Neural cell (in vitro differentiated cells): Measurements from ENCODE around the gene METTL8. TPM values are rescaled to one million over a fixed set of nuclear protein-coding genes. Genes with fewer than 3 reads are reported as not detected.

Source experiments
- H2AFZ ChIP-seq: fragments of 200-600, 300-800 bp; sonication (generic), shearing (Covaris generic); 2 replicates; pipeline ENCODE4 v1.6.0; 2014; ENCODE audit warnings: low read depth, mild to moderate bottlenecking, antibody characterized with exemption, low read length, moderate library complexity
- H3F3A ChIP-seq: fragments of 200-600 bp; shearing (Covaris generic); 2 replicates; pipeline ENCODE4 v1.6.1; 2016; ENCODE audit warnings: mild to moderate bottlenecking, moderate library complexity, mixed read lengths, antibody characterized with exemption, low read length; ENCODE audit not compliant: insufficient read depth, poor library complexity, severe bottlenecking
- H3K27ac ChIP-seq: fragments of 200-600, 300-800 bp; sonication (generic), shearing (Covaris generic); 2 replicates; pipeline ENCODE4 v1.5.1; 2014; ENCODE audit warnings: mild to moderate bottlenecking, low read length, moderate library complexity
- H3K27me3 ChIP-seq: fragments of 300-800, 200-600 bp; sonication (generic), shearing (Covaris generic); 2 replicates; pipeline ENCODE4 v1.6.0; 2014; ENCODE audit warnings: mild to moderate bottlenecking, low read depth, low read length, moderate library complexity; ENCODE audit not compliant: insufficient read depth
- H3K36me3 ChIP-seq: fragments of 300-800, 200-600 bp; sonication (generic), shearing (Covaris generic); 2 replicates; pipeline ENCODE4 v1.5.1; 2014; ENCODE audit warnings: mild to moderate bottlenecking, antibody characterized with exemption, low read length, moderate library complexity; ENCODE audit not compliant: insufficient read depth
- H3K4me2 ChIP-seq: fragments of 300-800, 200-600 bp; sonication (generic), shearing (Covaris generic); 2 replicates; pipeline ENCODE4 v1.6.0; 2014; ENCODE audit warnings: mild to moderate bottlenecking, low read length
- H3K4me3 ChIP-seq: fragments of 300-800, 200-600 bp; sonication (generic), shearing (Covaris generic); 2 replicates; pipeline ENCODE4 v1.5.1; 2014; ENCODE audit warnings: mild to moderate bottlenecking, low read length, moderate library complexity
- H3K79me2 ChIP-seq: fragments of 200-600 bp; shearing (Covaris generic); replicated peaks from 2 replicates; pipeline ENCODE4 v1.6.0; 2014; ENCODE audit warnings: mild to moderate bottlenecking, low read length, moderate library complexity; ENCODE audit not compliant: insufficient read depth
- H3K9ac ChIP-seq: fragments of 300-800, 200-600 bp; sonication (generic), shearing (Covaris generic); 2 replicates; pipeline ENCODE4 v1.6.1; 2016; ENCODE audit warnings: mild to moderate bottlenecking, low read length, mixed read lengths
- H3K9me2 ChIP-seq: fragments of 200-600 bp; shearing (Covaris generic); 2 replicates; pipeline ENCODE4 v1.6.1; 2016; ENCODE audit warnings: mild to moderate bottlenecking, low read length, mixed read lengths; ENCODE audit not compliant: insufficient read depth
- H3K9me3 ChIP-seq: fragments of 200-600, 300-800 bp; sonication (generic), shearing (Covaris generic); 2 replicates; pipeline ENCODE4 v1.6.1; 2016; ENCODE audit warnings: mild to moderate bottlenecking, mixed run types, low read length, moderate library complexity, mixed read lengths
- H4K20me1 ChIP-seq: fragments of 200-600 bp; shearing (Covaris generic); 2 replicates; pipeline ENCODE4 v1.6.1; 2016; ENCODE audit warnings: mild to moderate bottlenecking, mixed run types; ENCODE audit not compliant: insufficient read depth
- EP300 ChIP-seq: fragments of 450-650 bp; conservative IDR thresholded peaks from 2 replicates; pipeline ENCODE4 v1.6.1; 2014; ENCODE audit warnings: antibody characterized with exemption, mild to moderate bottlenecking, moderate library complexity; ENCODE audit not compliant: poor library complexity, severe bottlenecking
- EZH2 ChIP-seq: fragments of 200-600, 300-800 bp; shearing (Covaris generic), sonication (generic); IDR thresholded peaks from 2 replicates; pipeline ENCODE4 v1.6.1; 2014; ENCODE audit warnings: antibody characterized with exemption, low read length, borderline replicate concordance, mild to moderate bottlenecking; ENCODE audit not compliant: insufficient read depth, poor library complexity, severe bottlenecking
- MXI1 ChIP-seq: fragments of 450-650 bp; conservative IDR thresholded peaks from 2 replicates; pipeline ENCODE4 v1.6.1; 2014; ENCODE audit warnings: antibody characterized with exemption, mild to moderate bottlenecking; ENCODE audit not compliant: poor library complexity, severe bottlenecking
- POLR2AphosphoS5 ChIP-seq: IDR thresholded peaks from 2 replicates; pipeline ENCODE4 v1.6.1; 2012
- RAD21 ChIP-seq: fragments of 450-650 bp; conservative IDR thresholded peaks from 2 replicates; pipeline ENCODE4 v1.6.1; 2014; ENCODE audit warnings: antibody characterized with exemption, mild to moderate bottlenecking, moderate library complexity
- SMC3 ChIP-seq: fragments of 450-650 bp; conservative IDR thresholded peaks from 2 replicates; pipeline ENCODE4 v1.6.1; 2014; ENCODE audit warnings: antibody characterized with exemption, mild to moderate bottlenecking, moderate library complexity; ENCODE audit not compliant: poor library complexity
- TAF1 ChIP-seq: IDR thresholded peaks from 2 replicates; pipeline ENCODE4 v1.6.1; 2012; ENCODE audit warnings: low read depth
- polyA plus RNA-seq: library from polyadenylated mRNA; depleted of rRNA; stranded (reverse); fragments of >200 nt; gene quantifications from 2 replicates; pipeline ENCODE4 v1.2.3, GENCODE V29; 2014
- TF ChIP-seq, protein P1 (sequence below): fragments of 450-650 bp; IDR thresholded peaks from 2 replicates; pipeline ENCODE4 v1.5.1; 2014; ENCODE audit warnings: antibody characterized with exemption, mild to moderate bottlenecking, moderate library complexity; ENCODE audit not compliant: poor library complexity, severe bottlenecking
- TF ChIP-seq, protein P2 (sequence below): IDR thresholded peaks from 2 replicates; pipeline ENCODE4 v1.6.1; 2012; ENCODE audit warnings: borderline replicate concordance

METTL8 gene
- polyA plus RNA-seq, 1 donor from 2014 or later: 13.7 TPM

DNA sequence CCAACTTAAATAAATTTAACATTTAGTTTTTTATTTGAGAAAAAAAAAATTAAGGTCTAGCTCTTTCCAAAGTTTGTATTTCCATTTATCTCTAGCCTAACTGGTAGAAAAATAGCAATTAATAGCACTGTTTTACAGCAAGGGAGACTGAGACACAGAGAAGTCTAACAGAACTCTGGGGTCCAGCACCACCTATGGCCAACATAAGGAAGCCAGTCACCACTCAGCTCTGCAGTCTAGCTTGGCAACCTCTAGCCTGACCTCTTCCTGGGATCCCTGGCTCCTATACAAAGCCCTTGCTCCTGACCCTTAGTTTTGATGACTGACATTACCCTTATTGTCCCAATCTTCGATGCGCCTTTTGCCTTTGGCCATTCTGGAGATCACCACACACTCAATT lies 159.0 kb downstream of the METTL8 start:
- H3K79me2 ChIP-seq: no peaks in the 10 kb centered on the region
- H3K27me3 ChIP-seq: no peaks in the 10 kb centered on the region
- H2AFZ ChIP-seq: no peak overlapping the region
- no peaks in the 10 kb centered on the region for H3K9me3 ChIP-seq
- H4K20me1 ChIP-seq: no peaks in the 10 kb centered on the region
- no peaks in the 10 kb centered on the region for H3K9me2 ChIP-seq
- TF ChIP-seq EP300: no peak
- TF ChIP-seq, protein P1, sequence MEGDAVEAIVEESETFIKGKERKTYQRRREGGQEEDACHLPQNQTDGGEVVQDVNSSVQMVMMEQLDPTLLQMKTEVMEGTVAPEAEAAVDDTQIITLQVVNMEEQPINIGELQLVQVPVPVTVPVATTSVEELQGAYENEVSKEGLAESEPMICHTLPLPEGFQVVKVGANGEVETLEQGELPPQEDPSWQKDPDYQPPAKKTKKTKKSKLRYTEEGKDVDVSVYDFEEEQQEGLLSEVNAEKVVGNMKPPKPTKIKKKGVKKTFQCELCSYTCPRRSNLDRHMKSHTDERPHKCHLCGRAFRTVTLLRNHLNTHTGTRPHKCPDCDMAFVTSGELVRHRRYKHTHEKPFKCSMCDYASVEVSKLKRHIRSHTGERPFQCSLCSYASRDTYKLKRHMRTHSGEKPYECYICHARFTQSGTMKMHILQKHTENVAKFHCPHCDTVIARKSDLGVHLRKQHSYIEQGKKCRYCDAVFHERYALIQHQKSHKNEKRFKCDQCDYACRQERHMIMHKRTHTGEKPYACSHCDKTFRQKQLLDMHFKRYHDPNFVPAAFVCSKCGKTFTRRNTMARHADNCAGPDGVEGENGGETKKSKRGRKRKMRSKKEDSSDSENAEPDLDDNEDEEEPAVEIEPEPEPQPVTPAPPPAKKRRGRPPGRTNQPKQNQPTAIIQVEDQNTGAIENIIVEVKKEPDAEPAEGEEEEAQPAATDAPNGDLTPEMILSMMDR: no peak
- TF ChIP-seq EZH2: no peak
- TF ChIP-seq RAD21: no peak
- no peak for TF ChIP-seq TAF1
- TF ChIP-seq, protein P2, sequence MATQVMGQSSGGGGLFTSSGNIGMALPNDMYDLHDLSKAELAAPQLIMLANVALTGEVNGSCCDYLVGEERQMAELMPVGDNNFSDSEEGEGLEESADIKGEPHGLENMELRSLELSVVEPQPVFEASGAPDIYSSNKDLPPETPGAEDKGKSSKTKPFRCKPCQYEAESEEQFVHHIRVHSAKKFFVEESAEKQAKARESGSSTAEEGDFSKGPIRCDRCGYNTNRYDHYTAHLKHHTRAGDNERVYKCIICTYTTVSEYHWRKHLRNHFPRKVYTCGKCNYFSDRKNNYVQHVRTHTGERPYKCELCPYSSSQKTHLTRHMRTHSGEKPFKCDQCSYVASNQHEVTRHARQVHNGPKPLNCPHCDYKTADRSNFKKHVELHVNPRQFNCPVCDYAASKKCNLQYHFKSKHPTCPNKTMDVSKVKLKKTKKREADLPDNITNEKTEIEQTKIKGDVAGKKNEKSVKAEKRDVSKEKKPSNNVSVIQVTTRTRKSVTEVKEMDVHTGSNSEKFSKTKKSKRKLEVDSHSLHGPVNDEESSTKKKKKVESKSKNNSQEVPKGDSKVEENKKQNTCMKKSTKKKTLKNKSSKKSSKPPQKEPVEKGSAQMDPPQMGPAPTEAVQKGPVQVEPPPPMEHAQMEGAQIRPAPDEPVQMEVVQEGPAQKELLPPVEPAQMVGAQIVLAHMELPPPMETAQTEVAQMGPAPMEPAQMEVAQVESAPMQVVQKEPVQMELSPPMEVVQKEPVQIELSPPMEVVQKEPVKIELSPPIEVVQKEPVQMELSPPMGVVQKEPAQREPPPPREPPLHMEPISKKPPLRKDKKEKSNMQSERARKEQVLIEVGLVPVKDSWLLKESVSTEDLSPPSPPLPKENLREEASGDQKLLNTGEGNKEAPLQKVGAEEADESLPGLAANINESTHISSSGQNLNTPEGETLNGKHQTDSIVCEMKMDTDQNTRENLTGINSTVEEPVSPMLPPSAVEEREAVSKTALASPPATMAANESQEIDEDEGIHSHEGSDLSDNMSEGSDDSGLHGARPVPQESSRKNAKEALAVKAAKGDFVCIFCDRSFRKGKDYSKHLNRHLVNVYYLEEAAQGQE: no peak
- no peak for TF ChIP-seq SMC3
- TF ChIP-seq MXI1: no peak
- TF ChIP-seq POLR2AphosphoS5: no peak
- H3K4me3 ChIP-seq: no peak overlapping the region
- no peaks in the 10 kb centered on the region for H3F3A ChIP-seq
- no peak overlapping the region for H3K9ac ChIP-seq
- no peaks in the 10 kb centered on the region for H3K36me3 ChIP-seq
- H3K4me2 ChIP-seq: no peak overlapping the region
- H3K27ac ChIP-seq: no peak overlapping the region

DNA sequence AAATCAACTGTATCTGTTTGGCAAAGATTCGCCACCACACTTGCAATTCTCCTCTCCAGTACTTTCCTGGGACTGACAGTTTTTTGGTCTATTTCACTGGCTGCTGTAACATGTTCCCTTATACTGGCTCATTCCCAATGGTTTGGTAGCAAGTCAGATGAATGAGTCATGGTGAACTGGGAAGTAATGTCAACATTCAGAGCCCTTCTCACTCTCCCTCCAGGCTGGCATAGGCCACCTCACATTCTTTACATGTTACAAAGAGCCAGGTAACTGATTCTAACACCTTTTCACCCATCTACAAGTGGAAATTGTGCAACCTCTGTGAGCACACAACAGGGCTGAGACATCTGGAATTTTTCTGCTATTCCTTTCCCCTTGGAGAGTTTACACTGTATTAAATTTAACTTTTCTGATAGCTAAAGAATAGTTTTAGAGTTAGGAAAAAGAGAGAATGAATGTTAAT lies 161.8 kb downstream of the METTL8 start:
- no peak overlapping the region for H2AFZ ChIP-seq
- no peak overlapping the region for H3K4me3 ChIP-seq
- no peaks in the 10 kb centered on the region for H3K9me3 ChIP-seq
- H3K9me2 ChIP-seq: no peaks in the 10 kb centered on the region
- TF ChIP-seq, protein P1: no peak
- TF ChIP-seq POLR2AphosphoS5 (no peak), TAF1 (no peak), EP300 (no peak), SMC3 (no peak), MXI1 (no peak), RAD21 (no peak), EZH2 (no peak)
- TF ChIP-seq, protein P2: no peak
- H3K4me2 ChIP-seq: no peak overlapping the region
- H3K27me3 ChIP-seq: no peaks in the 10 kb centered on the region
- H3F3A ChIP-seq: no peaks in the 10 kb centered on the region
- no peak overlapping the region for H3K9ac ChIP-seq
- H3K36me3 ChIP-seq: no peaks in the 10 kb centered on the region
- no peaks in the 10 kb centered on the region for H4K20me1 ChIP-seq
- no peak overlapping the region for H3K27ac ChIP-seq
- no peaks in the 10 kb centered on the region for H3K79me2 ChIP-seq
